B cell (primary cell): ENCODE measurements around the gene MAD1L1. TPM values are rescaled to one million over a fixed set of nuclear protein-coding genes. Genes with fewer than 3 reads are reported as not detected.

Experiments used
- ATAC-seq: fragments of 200-7000 bp; cut with Tn5 transposase; one replicate; pipeline ENCODE4 v1.10.0; 2021; ENCODE audit warnings: low read depth, mild to moderate bottlenecking, moderate number of reproducible peaks, moderate library complexity
- CTCF ChIA-PET: fragments of 350-600 bp; sonication (Branson Sonifier 250); formaldehyde crosslinking; loops from one replicate; lab custom pipeline; 2021; ENCODE audit warnings: antibody characterized with exemption, inconsistent platforms; lab: Charles Lee
- POLR2A ChIA-PET: fragments of 350-600 bp; sonication (Branson Sonifier 250); formaldehyde crosslinking; loops from one replicate; lab custom pipeline; 2021; ENCODE audit warnings: antibody characterized with exemption; lab: Charles Lee
- DNase-seq: peaks from one replicate; pipeline ENCODE4 v3.0.0; 2013
- H2AFZ ChIP-seq: 2 replicates; pipeline ENCODE4 v1.6.1; 2012; ENCODE audit warnings: mild to moderate bottlenecking, low read depth, low read length; ENCODE audit not compliant: insufficient read depth, poor library complexity, severe bottlenecking
- H3K27ac ChIP-seq, 2 donors: 1 replicate in 1 of 2; 2 replicates in 1 of 2; pipeline ENCODE4 v1.5.1; 2012 to 2013; ENCODE audit warnings: low read length in 2 of 2, mild to moderate bottlenecking in 2 of 2, moderate library complexity in 1 of 2
- H3K27me3 ChIP-seq, 4 experiments: fragments of 200-600 bp in 1 of 4; sonication (generic) in 1 of 4; replicated peaks in 1 of 4; 1 replicate in 2 of 4; 2 replicates in 2 of 4; pipeline versions ENCODE4 v1.6.1 to v1.7.0; 2013 to 2016; ENCODE audit warnings: low read length in 3 of 4, mild to moderate bottlenecking in 2 of 4, mixed read lengths in 1 of 4, moderate library complexity in 1 of 4; ENCODE audit not compliant: insufficient read depth in 4 of 4, control insufficient read depth in 3 of 4; ENCODE audit errors: control extremely low read depth in 1 of 4
- H3K36me3 ChIP-seq, 2 experiments: replicated peaks in 1 of 2; 1 replicate in 1 of 2; 2 replicates in 1 of 2; pipeline versions ENCODE4 v1.6.1 to v1.7.1; 2013; ENCODE audit warnings: low read length in 1 of 2; ENCODE audit not compliant: insufficient read depth in 2 of 2, control insufficient read depth in 1 of 2; ENCODE audit errors: control extremely low read depth in 1 of 2, extremely low read depth in 1 of 2
- H3K4me1 ChIP-seq, 2 donors: fragments of 200-600 bp in 1 of 2; sonication (generic) in 1 of 2; 1 replicate in 1 of 2; 2 replicates in 1 of 2; pipeline versions ENCODE4 v1.5.1 to v1.6.1; 2013 to 2017; ENCODE audit warnings: low read length in 2 of 2; ENCODE audit not compliant: control insufficient read depth in 2 of 2, insufficient read depth in 2 of 2
- H3K4me2 ChIP-seq: replicated peaks from 2 replicates; pipeline ENCODE3; 2012; ENCODE audit warnings: mild to moderate bottlenecking, low read depth, low read length; ENCODE audit not compliant: poor library complexity, severe bottlenecking
- H3K4me3 ChIP-seq, 5 experiments: fragments of 200-600 bp in 1 of 5; sonication (generic) in 1 of 5; 1 replicate in 3 of 5; 2 replicates in 2 of 5; pipeline versions ENCODE4 v1.5.1 to v1.7.0; 2011 to 2016; ENCODE audit warnings: low read length in 4 of 5, mild to moderate bottlenecking in 4 of 5, low read depth in 2 of 5, control low read depth in 1 of 5, moderate library complexity in 1 of 5; ENCODE audit not compliant: insufficient read depth in 1 of 5; ENCODE audit errors: control extremely low read depth in 1 of 5, extremely low read depth in 1 of 5
- H3K79me2 ChIP-seq: fragments of 200-600 bp; sonication (generic); one replicate; pipeline ENCODE4 v1.6.0; 2016; ENCODE audit warnings: low read length; ENCODE audit not compliant: control insufficient read depth, insufficient read depth
- H3K9ac ChIP-seq: fragments of 200-600 bp; sonication (generic); 2 replicates; pipeline ENCODE4 v1.6.1; 2017; ENCODE audit warnings: mild to moderate bottlenecking, low read length, moderate library complexity
- H3K9me3 ChIP-seq, 3 donors: one replicate each; pipeline versions ENCODE4 v1.6.1 to v1.7.1; 2013; ENCODE audit warnings: low read length in 2 of 3; ENCODE audit not compliant: control insufficient read depth in 2 of 3, insufficient read depth in 1 of 3; ENCODE audit errors: control extremely low read depth in 1 of 3
- H4K20me1 ChIP-seq: 2 replicates; pipeline ENCODE4 v1.6.0; 2012; ENCODE audit warnings: mild to moderate bottlenecking, low read length; ENCODE audit not compliant: insufficient read depth, control insufficient read depth, poor library complexity, severe bottlenecking
- H3K27ac Mint-ChIP-seq: one replicate; pipeline ENCODE4 v1.8.0; 2021; ENCODE audit warnings: mixed read lengths
- H3K27me3 Mint-ChIP-seq: one replicate; pipeline ENCODE4 v1.8.0; 2021; ENCODE audit warnings: mixed read lengths
- H3K4me1 Mint-ChIP-seq: one replicate; pipeline ENCODE4 v1.8.0; 2021; ENCODE audit warnings: mixed read lengths
- H3K4me3 Mint-ChIP-seq: one replicate; pipeline ENCODE4 v1.8.0; 2021; ENCODE audit warnings: mixed read lengths
- H3K9me3 Mint-ChIP-seq: one replicate; pipeline ENCODE4 v1.8.0; 2022; ENCODE audit warnings: mixed read lengths; ENCODE audit not compliant: insufficient read depth
- CTCF ChIP-seq: fragments of 200-600 bp; IDR thresholded peaks from one replicate; pipeline ENCODE4 v1.8.0; 2022; ENCODE audit warnings: antibody characterized with exemption, mild to moderate bottlenecking
- EZH2 ChIP-seq: IDR thresholded peaks from 2 replicates; pipeline ENCODE4 v1.6.1; 2012; ENCODE audit warnings: borderline replicate concordance, low read depth, mild to moderate bottlenecking, moderate library complexity, low read length; ENCODE audit not compliant: insufficient read depth, poor library complexity, severe bottlenecking
- WGBS: methylation state at CpG from one replicate; pipeline ENCODE4 v1.1.5; 2013; ENCODE audit warnings: missing lambda C conversion rate; ENCODE audit not compliant: insufficient coverage; 5-methylcytosine and 5-hydroxymethylcytosine counted together
- intact Hi-C: fragments of 100-400 bp; cut with micrococcal nuclease; formaldehyde crosslinking; loops from one replicate; pipeline ENCODE4 v1.10.0; 2022
- polyA plus RNA-seq: library from polyadenylated mRNA; depleted of rRNA; stranded (reverse); fragments of >200 nt; gene quantifications from 2 replicates; pipeline ENCODE4 v1.2.3, GENCODE V29; 2012
- total RNA-seq, 2 donors: library from RNA; stranded (reverse); fragments of 120-200 nt in 1 of 2; gene quantifications; 1 replicate in 1 of 2; 2 replicates in 1 of 2; pipeline versions ENCODE4 v1.2.3 to v1.2.4, GENCODE V29; 2013 to 2022

The MAD1L1 gene
- total and polyA plus RNA-seq, 2 donors (not counting 1 experiment from before 2014, with no cell fraction given) = 86.7 to 110 TPM

GRCh38 chr7:2142386-2142785, 90.4 kb downstream of the MAD1L1 start:
- Histone ChIP-seq H3K79me2 (peaks cover 8% of the 10 kb centered on the region), H3K4me2 (no peak overlapping the region), H3K9me3 (peaks cover 0 to 9% (median 0%) of the 10 kb centered on the region in 3 donors), H3K9ac (no peak overlapping the region), H3K27ac (no peak overlapping the region), H3K27me3 (no peaks in the 10 kb centered on the region), H3K36me3 (peaks cover 0 to 16% of the 10 kb centered on the region in 2 experiments), H4K20me1 (no peaks in the 10 kb centered on the region), H2AFZ (no peak overlapping the region), H3K4me3 (no peak overlapping the region), H3K4me1 (peaks cover 5 to 14% of the 10 kb centered on the region in 2 donors)
- ChIA-PET CTCF (no interaction called here), POLR2A (no interaction called here)
- no peak overlapping the region for H3K4me3 Mint-ChIP-seq
- 99% methylated on average over 20 of the region's 20 CpGs for WGBS
- no peak for DNase-seq
- TF ChIP-seq EZH2 (no peak), CTCF (no peak)
- intact Hi-C loops = no loop called here
- H3K4me1 Mint-ChIP-seq = peaks cover 13% of the 10 kb centered on the region
- H3K9me3 Mint-ChIP-seq = no peaks in the 10 kb centered on the region
- ATAC-seq = no peak
- H3K27me3 Mint-ChIP-seq = no peaks in the 10 kb centered on the region
- no peak overlapping the region for H3K27ac Mint-ChIP-seq

DNA sequence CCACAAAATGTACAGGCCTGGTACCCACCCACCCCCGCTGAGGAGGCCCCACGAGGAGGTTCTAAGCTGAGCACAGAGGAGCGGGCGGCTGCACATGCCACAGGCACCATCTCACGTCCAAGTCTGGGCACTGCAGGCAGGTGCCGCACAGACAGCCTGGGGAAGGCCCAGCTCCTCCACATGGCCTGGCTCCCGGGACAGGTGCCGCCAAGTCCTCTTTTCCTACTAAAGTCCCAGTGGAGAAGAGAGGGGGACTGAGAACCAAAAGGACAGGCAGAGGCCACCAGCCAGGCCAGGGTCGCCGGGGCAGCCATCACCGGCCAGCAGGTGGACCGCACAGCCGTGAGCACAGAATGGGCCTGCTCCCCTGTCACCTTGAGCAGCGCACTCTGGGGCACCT, 91.1 kb downstream of the MAD1L1 start:
- Histone ChIP-seq H3K79me2 (peaks cover 8% of the 10 kb centered on the region), H3K9me3 (peaks cover 0 to 9% (median 0%) of the 10 kb centered on the region in 3 donors), H4K20me1 (no peaks in the 10 kb centered on the region), H3K9ac (no peak overlapping the region), H3K4me1 (peaks cover 5 to 14% of the 10 kb centered on the region in 2 donors), H3K27ac (no peak overlapping the region), H3K36me3 (peaks cover 0 to 16% of the 10 kb centered on the region in 2 experiments), H3K27me3 (no peaks in the 10 kb centered on the region), H3K4me2 (no peak overlapping the region), H2AFZ (no peak overlapping the region), H3K4me3 (no peak overlapping the region)
- POLR2A ChIA-PET = no interaction called here
- Mint-ChIP-seq H3K9me3 (no peaks in the 10 kb centered on the region), H3K27me3 (no peaks in the 10 kb centered on the region), H3K4me1 (peaks cover 13% of the 10 kb centered on the region), H3K27ac (no peak overlapping the region), H3K4me3 (no peak overlapping the region)
- CTCF ChIA-PET = no interaction called here
- intact Hi-C loops = no loop called here
- TF ChIP-seq CTCF = no peak
- TF ChIP-seq EZH2 = no peak
- WGBS = 99% methylated on average over 13 of the region's 14 CpGs
- ATAC-seq (no peak), DNase-seq (no peak)
